ENCODE measurements around the gene STAT6.

GRCh38 chr12:57092876-57093414 lies 18.2 kb downstream of the STAT6 start:
- no peak for TF ChIP-seq GATA2 (IDR thresholded peaks at IDR 0.05; ENCODE audit: low read depth, low read length)
- no peak for TF ChIP-seq GATA3 (IDR thresholded peaks at IDR 0.05; ENCODE audit: low read depth, low read length)

Measured in SH-SY5Y (cell line).